Dermis lymphatic vessel endothelial cell (primary cell): ENCODE measurements around the gene GOSR1. TPM values are rescaled to one million over a fixed set of nuclear protein-coding genes. Genes with fewer than 3 reads are reported as not detected.

Experiments
- total RNA-seq: library from RNA; depleted of rRNA; stranded (reverse); fragments of >200 nt; gene quantifications from 2 replicates; pipeline ENCODE4 v1.2.1, GENCODE V29; 2014

The GOSR1 gene
- 21.7 and 22.5 TPM in 2 replicates for total RNA-seq

DNA sequence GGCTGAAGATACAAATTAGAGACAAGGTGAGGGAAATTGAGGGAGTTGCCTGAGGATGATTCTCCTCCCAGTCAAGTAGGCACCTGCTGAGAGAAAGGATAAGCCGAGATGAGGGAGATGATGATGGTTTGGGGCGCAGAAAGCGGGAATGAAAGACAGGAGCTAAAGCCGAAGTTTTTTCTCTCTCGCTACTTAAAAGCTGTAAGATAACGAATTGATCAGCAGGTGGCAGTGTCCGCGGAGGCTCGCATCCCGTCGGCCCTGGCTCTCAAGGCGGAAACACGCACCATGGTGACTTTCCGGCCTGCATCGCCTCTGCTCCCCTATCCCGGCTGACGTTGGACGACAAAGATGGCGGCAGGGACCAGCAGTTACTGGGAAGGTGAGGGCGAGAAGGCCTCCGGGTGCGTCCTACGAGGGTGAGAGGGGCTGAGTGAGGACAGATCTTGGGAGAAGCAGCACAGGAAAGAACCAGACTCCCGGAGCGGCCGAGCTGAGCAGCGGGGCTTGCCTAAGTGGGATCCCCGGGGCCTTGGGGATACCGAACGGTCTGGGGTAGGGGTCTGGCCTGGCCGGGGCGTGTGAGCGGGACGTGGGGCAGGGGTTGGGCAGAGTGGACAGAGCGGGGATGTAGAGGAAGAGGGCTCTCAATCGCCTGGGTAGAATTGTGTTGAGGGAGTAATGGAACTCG lies at the start of gene GOSR1:
TSS of gene GOSR1 (plus strand) at position 326 of the 691 bp plus-strand sequence. CDS start at position 352, 26 bp downstream.

Other genes with a start within 250 kb of the GOSR1 start
- 3.4 and 5.0 TPM in 2 replicates for gene SLC6A4, start 241.7 kb upstream of the GOSR1 start, total RNA-seq
- 43.7 and 80.4 TPM in 2 replicates for gene BLMH, start 185.5 kb upstream of the GOSR1 start, total RNA-seq
- not detected in 2 replicates for gene TMIGD1, start 143.4 kb upstream of the GOSR1 start, total RNA-seq
- 173 and 269 TPM in 2 replicates for gene CPD, start 98.5 kb upstream of the GOSR1 start, total RNA-seq